ENCODE results near the gene GPT2.

DNA sequence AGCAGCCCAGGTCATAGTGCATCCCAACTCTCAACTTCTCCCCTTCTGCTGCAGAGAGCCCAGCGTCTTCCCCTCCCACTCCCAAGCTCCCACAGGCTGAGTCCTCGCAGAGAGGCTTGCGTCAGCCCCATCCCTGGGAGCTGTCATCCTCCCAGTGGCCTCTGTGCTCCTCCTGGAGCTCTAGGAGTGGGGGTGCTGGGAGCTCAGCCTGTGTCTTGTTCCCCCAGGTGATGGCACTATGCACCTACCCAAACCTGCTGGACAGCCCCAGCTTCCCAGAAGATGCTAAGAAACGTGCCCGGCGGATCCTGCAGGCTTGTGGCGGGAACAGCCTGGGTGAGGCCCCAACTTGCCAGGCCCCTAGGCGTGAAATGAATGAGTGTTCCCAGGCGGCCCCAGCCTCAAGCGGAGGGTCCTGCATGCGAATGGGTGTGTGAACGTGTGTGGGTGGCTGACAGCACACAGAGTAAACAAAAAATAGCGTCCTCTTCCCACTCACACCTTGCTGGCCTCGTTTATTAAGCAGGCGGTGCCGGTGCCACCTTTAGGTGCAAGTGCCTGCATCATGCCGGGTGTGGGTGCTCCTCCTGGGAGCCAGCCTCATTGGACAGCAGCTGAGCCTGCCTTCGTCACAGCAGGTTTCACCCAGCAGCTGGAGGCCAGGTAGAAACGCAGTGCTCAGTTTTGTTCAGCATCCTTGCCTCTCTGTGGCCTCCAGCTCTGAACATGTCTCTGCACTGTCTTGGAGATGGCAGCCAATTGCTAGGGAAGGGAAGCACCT is 16.5 kb downstream of the GPT2 start:
- TF ChIP-seq, protein P1, sequence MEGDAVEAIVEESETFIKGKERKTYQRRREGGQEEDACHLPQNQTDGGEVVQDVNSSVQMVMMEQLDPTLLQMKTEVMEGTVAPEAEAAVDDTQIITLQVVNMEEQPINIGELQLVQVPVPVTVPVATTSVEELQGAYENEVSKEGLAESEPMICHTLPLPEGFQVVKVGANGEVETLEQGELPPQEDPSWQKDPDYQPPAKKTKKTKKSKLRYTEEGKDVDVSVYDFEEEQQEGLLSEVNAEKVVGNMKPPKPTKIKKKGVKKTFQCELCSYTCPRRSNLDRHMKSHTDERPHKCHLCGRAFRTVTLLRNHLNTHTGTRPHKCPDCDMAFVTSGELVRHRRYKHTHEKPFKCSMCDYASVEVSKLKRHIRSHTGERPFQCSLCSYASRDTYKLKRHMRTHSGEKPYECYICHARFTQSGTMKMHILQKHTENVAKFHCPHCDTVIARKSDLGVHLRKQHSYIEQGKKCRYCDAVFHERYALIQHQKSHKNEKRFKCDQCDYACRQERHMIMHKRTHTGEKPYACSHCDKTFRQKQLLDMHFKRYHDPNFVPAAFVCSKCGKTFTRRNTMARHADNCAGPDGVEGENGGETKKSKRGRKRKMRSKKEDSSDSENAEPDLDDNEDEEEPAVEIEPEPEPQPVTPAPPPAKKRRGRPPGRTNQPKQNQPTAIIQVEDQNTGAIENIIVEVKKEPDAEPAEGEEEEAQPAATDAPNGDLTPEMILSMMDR (IDR thresholded peaks at IDR 0.05): no peak
- no peak for TF ChIP-seq POLR2A (IDR thresholded peaks at IDR 0.05)
